ENCODE data around the gene P2RY11.

The P2RY11 gene

GRCh38 chr19:10106100-10106936 is 5.2 kb upstream of the P2RY11 start, which contains the start of gene PPAN:
TSS of gene PPAN (plus strand) at chr19:10106362. CDS start at chr19:10106395, 33 bp downstream.
- Histone ChIP-seq H3K36me3 (ENCODE audit: control insufficient read depth, insufficient read depth, low read length) (peaks cover 44% of the 10 kb centered on the region), H3K4me3 (ENCODE audit: extremely low read depth, insufficient read depth, low read length, poor library complexity, severe bottlenecking) (peak within 1 kb of the TSS; percentile 79), H3K9me3 (ENCODE audit: control insufficient read depth, low read length) (no peaks in the 10 kb centered on the region), H3K27ac (ENCODE audit: low read depth, low read length, severe bottlenecking) (peak within 1 kb of the TSS; percentile 75), H3K4me1 (ENCODE audit: control insufficient read depth, insufficient read depth, low read length, poor library complexity, severe bottlenecking) (peaks cover 2% of the 10 kb centered on the region)
- WGBS, 2 experiments (ENCODE audit: insufficient coverage in 2 of 2) = 0 to 2% methylated on average over 64 to 65 of the region's 71 CpGs

- peaks cover 49% of the 10 kb centered on the region for H3K36me3 ChIP-seq (ENCODE audit: control insufficient read depth, insufficient read depth, low read length)
- peaks cover 2% of the 10 kb centered on the region for H3K4me1 ChIP-seq (ENCODE audit: control insufficient read depth, insufficient read depth, low read length, poor library complexity, severe bottlenecking)
- no peaks in the 10 kb centered on the region for H3K9me3 ChIP-seq (ENCODE audit: control insufficient read depth, low read length)
- no peak overlapping the region for H3K27ac ChIP-seq (ENCODE audit: low read depth, low read length, severe bottlenecking)
- peak overlapping the region; percentile 79 for H3K4me3 ChIP-seq (ENCODE audit: extremely low read depth, insufficient read depth, low read length, poor library complexity, severe bottlenecking)
- 91 to 95% methylated on average over 7 to 10 of the region's 10 CpGs for WGBS, 2 experiments (ENCODE audit: insufficient coverage in 2 of 2)
Measured at GRCh38 chr19:10107254-10107653, 4.2 kb upstream of the P2RY11 start.

GRCh38 chr19:10107817-10108367 is 3.6 kb upstream of the P2RY11 start:
- Histone ChIP-seq H3K9me3 (ENCODE audit: control insufficient read depth, low read length) (no peaks in the 10 kb centered on the region), H3K4me3 (ENCODE audit: extremely low read depth, insufficient read depth, low read length, poor library complexity, severe bottlenecking) (peak overlapping the region; percentile 79), H3K36me3 (ENCODE audit: control insufficient read depth, insufficient read depth, low read length) (peaks cover 49% of the 10 kb centered on the region), H3K27ac (ENCODE audit: low read depth, low read length, severe bottlenecking) (no peak overlapping the region), H3K4me1 (ENCODE audit: control insufficient read depth, insufficient read depth, low read length, poor library complexity, severe bottlenecking) (peaks cover 2% of the 10 kb centered on the region)
- WGBS, 2 experiments (ENCODE audit: insufficient coverage in 2 of 2) = 93 to 96% methylated on average over 10 to 12 of the region's 14 CpGs

GRCh38 chr19:10109528-10109927 is 2.0 kb upstream of the P2RY11 start:
- Histone ChIP-seq H3K4me1 (ENCODE audit: control insufficient read depth, insufficient read depth, low read length, poor library complexity, severe bottlenecking) (peaks cover 2% of the 10 kb centered on the region), H3K4me3 (ENCODE audit: extremely low read depth, insufficient read depth, low read length, poor library complexity, severe bottlenecking) (no peak overlapping the region), H3K36me3 (ENCODE audit: control insufficient read depth, insufficient read depth, low read length) (peaks cover 53% of the 10 kb centered on the region), H3K27ac (ENCODE audit: low read depth, low read length, severe bottlenecking) (no peak overlapping the region), H3K9me3 (ENCODE audit: control insufficient read depth, low read length) (no peaks in the 10 kb centered on the region)
- 96 to 98% methylated on average over 12 to 13 of the region's 14 CpGs for WGBS, 2 experiments (ENCODE audit: insufficient coverage in 2 of 2)

GRCh38 chr19:10110076-10110971 is 1.2 kb upstream of the P2RY11 start:
- peaks cover 58% of the 10 kb centered on the region for H3K36me3 ChIP-seq (ENCODE audit: control insufficient read depth, insufficient read depth, low read length)

GRCh38 chr19:10110972-10111317 is 548 bp upstream of the P2RY11 start:
- Histone ChIP-seq H3K9me3 (ENCODE audit: control insufficient read depth, low read length) (no peaks in the 10 kb centered on the region), H3K4me1 (ENCODE audit: control insufficient read depth, insufficient read depth, low read length, poor library complexity, severe bottlenecking) (peaks cover 2% of the 10 kb centered on the region), H3K27ac (ENCODE audit: low read depth, low read length, severe bottlenecking) (no peak overlapping the region), H3K4me3 (ENCODE audit: extremely low read depth, insufficient read depth, low read length, poor library complexity, severe bottlenecking) (no peak overlapping the region), H3K36me3 (ENCODE audit: control insufficient read depth, insufficient read depth, low read length) (peaks cover 64% of the 10 kb centered on the region)
- 95% methylated on average over 10 to 17 of the region's 19 CpGs for WGBS, 2 experiments (ENCODE audit: insufficient coverage in 2 of 2)

More at GRCh38 chr19:10110076-10110971, 1.2 kb upstream of the P2RY11 start:
- Histone ChIP-seq H3K27ac (ENCODE audit: low read depth, low read length, severe bottlenecking) (no peak overlapping the region), H3K4me1 (ENCODE audit: control insufficient read depth, insufficient read depth, low read length, poor library complexity, severe bottlenecking) (peaks cover 2% of the 10 kb centered on the region), H3K4me3 (ENCODE audit: extremely low read depth, insufficient read depth, low read length, poor library complexity, severe bottlenecking) (no peak overlapping the region), H3K9me3 (ENCODE audit: control insufficient read depth, low read length) (no peaks in the 10 kb centered on the region)
- WGBS, 2 experiments (ENCODE audit: insufficient coverage in 2 of 2) = 95 to 98% methylated on average over 38 to 42 of the region's 44 CpGs

- 88 to 91% methylated on average over 19 to 23 of the region's 23 CpGs for WGBS, 2 experiments (ENCODE audit: insufficient coverage in 2 of 2)
- Histone ChIP-seq H3K4me1 (ENCODE audit: control insufficient read depth, insufficient read depth, low read length, poor library complexity, severe bottlenecking) (peaks cover 2% of the 10 kb centered on the region), H3K9me3 (ENCODE audit: control insufficient read depth, low read length) (no peaks in the 10 kb centered on the region), H3K36me3 (ENCODE audit: control insufficient read depth, insufficient read depth, low read length) (peaks cover 72% of the 10 kb centered on the region), H3K27ac (ENCODE audit: low read depth, low read length, severe bottlenecking) (peak overlapping the region; percentile 10), H3K4me3 (ENCODE audit: extremely low read depth, insufficient read depth, low read length, poor library complexity, severe bottlenecking) (no peak overlapping the region)
Measured at GRCh38 chr19:10112037-10112761, 706 bp downstream of the P2RY11 start.

GRCh38 chr19:10112895-10113591 is 1.6 kb downstream of the P2RY11 start:
- no peak overlapping the region for H3K27ac ChIP-seq (ENCODE audit: low read depth, low read length, severe bottlenecking)
- no peaks in the 10 kb centered on the region for H3K9me3 ChIP-seq (ENCODE audit: control insufficient read depth, low read length)
- H3K4me1 ChIP-seq (ENCODE audit: control insufficient read depth, insufficient read depth, low read length, poor library complexity, severe bottlenecking) = no peaks in the 10 kb centered on the region
- WGBS, 2 experiments (ENCODE audit: insufficient coverage in 2 of 2) = 42 to 48% methylated on average over 20 to 21 of the region's 25 CpGs
- peaks cover 71% of the 10 kb centered on the region for H3K36me3 ChIP-seq (ENCODE audit: control insufficient read depth, insufficient read depth, low read length)
- H3K4me3 ChIP-seq (ENCODE audit: extremely low read depth, insufficient read depth, low read length, poor library complexity, severe bottlenecking) = no peak overlapping the region

- WGBS, 2 experiments (ENCODE audit: insufficient coverage in 2 of 2) = 97 to 98% methylated on average over 19 of the region's 19 CpGs
- no peak overlapping the region for H3K27ac ChIP-seq (ENCODE audit: low read depth, low read length, severe bottlenecking)
- no peak overlapping the region for H3K4me3 ChIP-seq (ENCODE audit: extremely low read depth, insufficient read depth, low read length, poor library complexity, severe bottlenecking)
- peaks cover 2% of the 10 kb centered on the region for H3K4me1 ChIP-seq (ENCODE audit: control insufficient read depth, insufficient read depth, low read length, poor library complexity, severe bottlenecking)
- no peaks in the 10 kb centered on the region for H3K9me3 ChIP-seq (ENCODE audit: control insufficient read depth, low read length)
- H3K36me3 ChIP-seq (ENCODE audit: control insufficient read depth, insufficient read depth, low read length) = peaks cover 71% of the 10 kb centered on the region
Measured at GRCh38 chr19:10113592-10113963, 2.1 kb downstream of the P2RY11 start.
